ENCODE data around the gene STARD7.
A peak's percentile ranks its signal among the peaks of the same experiment; 100 is the strongest.

Gene STARD7

DNA sequence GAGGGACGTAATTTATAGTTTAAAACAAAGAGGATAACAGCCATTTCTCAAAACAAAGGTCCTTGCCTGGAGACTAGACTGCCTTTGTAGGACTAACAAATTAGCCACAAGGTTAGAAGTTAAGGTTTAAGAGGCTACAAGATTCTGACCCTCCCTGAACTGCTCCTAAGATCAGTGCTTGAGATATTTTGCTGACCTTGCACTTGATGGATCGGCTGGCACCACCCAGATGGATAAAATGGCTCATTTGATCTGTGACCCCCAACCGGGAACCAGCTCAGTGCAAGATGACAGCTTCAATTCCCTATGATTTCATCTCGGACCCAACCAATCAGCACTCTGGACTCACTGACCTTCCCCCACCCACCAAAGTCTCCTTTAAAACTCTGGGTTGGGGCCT, 3.7 kb upstream of the STARD7 start:
- Histone ChIP-seq H3K4me1 (no peaks in the 10 kb centered on the region), H3K4me3 (ENCODE audit: low read depth, low read length) (no peak overlapping the region), H3K9me3 (no peaks in the 10 kb centered on the region), H3K36me3 (no peaks in the 10 kb centered on the region), H3K27me3 (no peaks in the 10 kb centered on the region)
- TF ChIP-seq, protein P1, sequence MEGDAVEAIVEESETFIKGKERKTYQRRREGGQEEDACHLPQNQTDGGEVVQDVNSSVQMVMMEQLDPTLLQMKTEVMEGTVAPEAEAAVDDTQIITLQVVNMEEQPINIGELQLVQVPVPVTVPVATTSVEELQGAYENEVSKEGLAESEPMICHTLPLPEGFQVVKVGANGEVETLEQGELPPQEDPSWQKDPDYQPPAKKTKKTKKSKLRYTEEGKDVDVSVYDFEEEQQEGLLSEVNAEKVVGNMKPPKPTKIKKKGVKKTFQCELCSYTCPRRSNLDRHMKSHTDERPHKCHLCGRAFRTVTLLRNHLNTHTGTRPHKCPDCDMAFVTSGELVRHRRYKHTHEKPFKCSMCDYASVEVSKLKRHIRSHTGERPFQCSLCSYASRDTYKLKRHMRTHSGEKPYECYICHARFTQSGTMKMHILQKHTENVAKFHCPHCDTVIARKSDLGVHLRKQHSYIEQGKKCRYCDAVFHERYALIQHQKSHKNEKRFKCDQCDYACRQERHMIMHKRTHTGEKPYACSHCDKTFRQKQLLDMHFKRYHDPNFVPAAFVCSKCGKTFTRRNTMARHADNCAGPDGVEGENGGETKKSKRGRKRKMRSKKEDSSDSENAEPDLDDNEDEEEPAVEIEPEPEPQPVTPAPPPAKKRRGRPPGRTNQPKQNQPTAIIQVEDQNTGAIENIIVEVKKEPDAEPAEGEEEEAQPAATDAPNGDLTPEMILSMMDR (IDR thresholded peaks at IDR 0.05; ENCODE audit: low read depth, low read length): no peak
- no peak for DNase-seq

DNA sequence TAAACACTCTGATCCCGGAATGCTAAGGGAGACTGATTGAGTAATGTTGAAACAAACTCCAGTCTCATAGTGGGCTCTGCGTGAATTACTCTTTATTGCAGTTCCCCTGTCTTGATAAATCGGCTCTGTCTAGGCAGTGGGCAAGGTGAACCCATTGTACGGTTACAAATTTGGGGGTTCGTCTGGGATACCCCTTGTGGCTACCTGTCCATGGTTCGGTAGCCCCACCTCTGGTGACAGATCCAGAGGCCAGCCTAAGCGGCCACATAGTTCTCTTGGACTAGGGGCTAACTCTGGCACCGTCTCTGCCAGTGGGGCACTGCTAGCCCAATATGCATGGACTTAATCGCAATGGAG, 1.1 kb upstream of the STARD7 start:
- TF ChIP-seq, protein P1 (IDR thresholded peaks at IDR 0.05; ENCODE audit: low read depth, low read length): no peak
- H3K4me1 ChIP-seq: no peaks in the 10 kb centered on the region
- peak overlapping the region; percentile 86 for H3K4me3 ChIP-seq (ENCODE audit: low read depth, low read length)
- H3K36me3 ChIP-seq: no peaks in the 10 kb centered on the region; the same call in 1 of the 2 replicates
- H3K27me3 ChIP-seq: no peaks in the 10 kb centered on the region
- DNase-seq: no peak
- H3K9me3 ChIP-seq: no peaks in the 10 kb centered on the region

DNA sequence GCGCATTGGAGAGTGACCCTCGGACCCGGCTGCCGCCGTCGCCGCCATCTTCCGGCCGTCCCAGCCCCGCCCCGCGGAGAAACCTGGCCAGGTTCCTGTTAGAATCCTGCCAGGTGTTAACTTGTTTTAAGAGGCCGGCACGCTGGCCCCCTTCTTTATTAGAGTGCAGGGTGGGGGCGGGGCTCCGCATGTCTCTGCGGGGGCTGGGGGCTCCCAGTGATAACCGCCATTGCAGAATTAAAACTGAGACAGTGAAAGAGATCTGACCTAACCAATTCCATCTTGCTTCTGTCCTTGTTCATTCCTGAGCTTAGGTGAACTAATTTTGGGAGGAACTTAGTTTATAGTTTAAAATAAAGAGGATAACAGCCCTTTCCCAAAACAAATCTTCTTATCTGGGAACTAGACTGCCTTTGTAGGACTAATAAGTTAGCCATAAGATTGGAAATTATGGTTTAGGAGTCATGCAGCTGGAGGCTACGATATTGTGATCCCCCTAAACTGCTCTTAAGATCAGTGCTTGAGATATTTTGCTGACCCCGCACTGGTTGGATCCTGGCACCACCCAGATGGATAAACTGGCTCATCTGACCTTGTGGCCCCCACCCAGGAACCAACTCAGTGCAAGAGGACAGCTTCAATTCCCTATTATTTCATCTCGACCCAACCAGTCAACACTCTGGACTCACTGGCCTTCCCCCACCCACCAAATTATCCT, 543 bp upstream of the STARD7 start:
- TF ChIP-seq, protein P1 (IDR thresholded peaks at IDR 0.05; ENCODE audit: low read depth, low read length): no peak
- Histone ChIP-seq H3K4me3 (ENCODE audit: low read depth, low read length) (peak overlapping the region; percentile 86), H3K27me3 (no peaks in the 10 kb centered on the region), H3K4me1 (no peaks in the 10 kb centered on the region), H3K9me3 (no peaks in the 10 kb centered on the region), H3K36me3 (no peaks in the 10 kb centered on the region; the same call in 1 of the 2 replicates)
- DNase-seq: no peak

DNA sequence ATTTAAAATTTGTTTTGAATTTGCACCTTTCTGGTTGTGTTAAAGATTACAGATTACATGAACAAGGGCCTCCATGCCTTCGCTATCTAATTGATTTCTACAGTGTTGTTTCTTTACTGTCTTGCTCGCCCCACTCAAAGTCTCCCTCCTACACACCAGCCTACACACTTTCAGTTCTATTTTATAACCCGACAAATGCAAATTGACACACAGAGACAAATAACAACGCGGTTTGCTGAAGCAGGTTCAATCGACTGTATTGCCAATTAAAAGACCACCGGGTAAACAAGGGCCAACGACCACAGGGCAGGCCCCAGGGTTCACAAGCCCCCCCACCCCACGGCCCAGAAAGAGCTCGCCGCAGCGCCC, 869 bp downstream of the STARD7 start:
- TF ChIP-seq, protein P1 (IDR thresholded peaks at IDR 0.05; ENCODE audit: low read depth, low read length): no peak
- no peaks in the 10 kb centered on the region for H3K9me3 ChIP-seq
- H3K4me3 ChIP-seq (ENCODE audit: low read depth, low read length): peak overlapping the region; percentile 86
- H3K4me1 ChIP-seq: no peaks in the 10 kb centered on the region
- DNase-seq: no peak
- no peaks in the 10 kb centered on the region for H3K27me3 ChIP-seq
- H3K36me3 ChIP-seq: no peaks in the 10 kb centered on the region; the same call in 1 of the 2 replicates

DNA sequence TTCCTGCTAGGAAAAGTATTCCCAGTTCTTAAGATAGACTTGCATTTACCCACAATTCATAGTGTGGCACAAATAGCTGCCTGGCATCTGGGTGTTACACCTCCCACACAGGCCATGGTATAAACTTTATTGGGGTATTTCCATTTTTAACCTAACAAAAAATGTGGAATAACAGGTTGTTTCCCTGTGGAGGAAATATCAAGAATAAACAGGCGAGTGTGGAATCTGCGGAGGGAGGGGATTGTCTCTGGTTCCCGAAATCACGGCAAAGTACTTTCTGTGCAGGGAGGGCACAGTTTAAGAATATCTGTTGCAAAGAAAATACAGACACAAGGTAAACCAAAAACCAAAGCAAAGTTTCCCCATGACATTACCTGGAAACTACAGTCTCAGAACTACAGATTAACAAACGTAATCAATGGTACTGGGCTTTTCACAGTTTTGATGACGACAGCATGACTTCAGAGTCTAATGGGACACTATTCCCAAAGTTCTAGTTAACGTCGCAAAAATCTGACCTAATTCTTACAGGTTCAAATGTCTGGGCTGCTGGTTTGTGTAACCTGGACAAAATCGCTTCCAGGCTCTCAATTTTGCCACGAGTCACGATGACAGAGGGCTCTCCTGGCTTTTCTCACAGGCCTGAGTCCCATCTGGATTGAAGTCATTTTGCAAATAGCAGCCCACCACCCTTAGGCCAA, 1.4 kb downstream of the STARD7 start:
- no peaks in the 10 kb centered on the region for H3K4me1 ChIP-seq
- no peak for DNase-seq

More for the DNA sequence above, 1.4 kb downstream of the STARD7 start:
- peak overlapping the region; percentile 86 for H3K4me3 ChIP-seq (ENCODE audit: low read depth, low read length)
- H3K9me3 ChIP-seq: no peaks in the 10 kb centered on the region
- TF ChIP-seq, protein P1 (IDR thresholded peaks at IDR 0.05; ENCODE audit: low read depth, low read length): no peak
- no peaks in the 10 kb centered on the region; the same call in 1 of the 2 replicates for H3K36me3 ChIP-seq
- H3K27me3 ChIP-seq: no peaks in the 10 kb centered on the region
